Measurements from ENCODE around the gene ME3. TPM values are rescaled to one million over a fixed set of nuclear protein-coding genes. Genes with fewer than 3 reads are reported as not detected.

The ME3 gene
- polyA plus RNA-seq, 2 of the 4 experiments (the other 2 are of a cell fraction), result 19.7 to 22.3 TPM

DNA sequence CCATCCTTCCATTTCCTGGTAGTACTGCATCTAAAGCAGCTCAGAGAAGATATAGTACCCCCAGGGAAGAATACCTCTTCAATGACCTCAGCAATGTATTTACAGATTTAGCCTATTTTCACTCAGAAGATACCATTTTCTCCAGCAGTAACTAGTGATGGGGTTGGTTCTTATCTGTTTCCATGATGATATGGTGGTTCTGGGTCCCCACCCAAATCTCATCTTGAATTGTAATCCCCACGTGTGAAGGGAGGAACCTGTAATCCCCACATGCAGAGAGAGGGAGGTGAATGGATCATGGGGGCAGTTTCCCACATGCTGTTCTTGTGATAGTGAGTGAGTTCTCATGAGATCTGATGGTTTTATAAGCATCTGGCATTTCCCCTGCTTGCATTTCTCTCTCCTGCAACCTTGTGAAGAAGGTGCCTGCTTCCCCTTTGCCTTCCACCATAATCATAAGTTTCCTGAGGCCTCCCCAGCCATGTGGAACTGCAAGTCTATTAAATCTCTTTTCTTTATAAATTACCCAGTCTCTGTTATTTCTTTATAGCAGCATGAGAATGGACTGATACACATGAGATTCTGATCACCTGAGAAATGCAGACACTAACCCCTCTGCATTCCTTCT is 158.6 kb downstream of the ME3 start:
- DNase-seq (ENCODE audit: low read depth in 1 of 2, low spot score in 1 of 2), result no peak
- 90% methylated on average over 1 of the region's 1 CpG for WGBS (ENCODE audit: missing lambda C conversion rate)
- Histone ChIP-seq H3K9me3 (peaks cover 19% of the 10 kb centered on the region), H3K4me1 (peaks cover 70% of the 10 kb centered on the region), H3K4me3 (no peak overlapping the region), H3K4me2 (no peak overlapping the region), H3K27ac (peak overlapping the region; percentile 9 to 31; a peak in 2 of 6 replicates)
- ATAC-seq, result no peak
- CTCF ChIA-PET, result interaction anchor here (1.2 kb wide), 1 partner anchor 30 kb away, joined by 3 read pairs; no protein-coding TSS in a partner anchor
- POLR2A ChIA-PET, result no interaction called here
- no peak for TF ChIP-seq HOXB13 (CRISPR knock-in tag; IDR thresholded peaks at IDR 0.05; ENCODE audit: low read depth)
- TF ChIP-seq SMC3 (IDR thresholded peaks at IDR 0.05), result no peak
- TF ChIP-seq ZSCAN20 (CRISPR knock-in tag; IDR thresholded peaks at IDR 0.05), result no peak
- TF ChIP-seq, protein P1, sequence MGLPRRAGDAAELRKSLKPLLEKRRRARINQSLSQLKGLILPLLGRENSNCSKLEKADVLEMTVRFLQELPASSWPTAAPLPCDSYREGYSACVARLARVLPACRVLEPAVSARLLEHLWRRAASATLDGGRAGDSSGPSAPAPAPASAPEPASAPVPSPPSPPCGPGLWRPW (IDR thresholded peaks at IDR 0.05), result no peak
- TF ChIP-seq, protein P2, sequence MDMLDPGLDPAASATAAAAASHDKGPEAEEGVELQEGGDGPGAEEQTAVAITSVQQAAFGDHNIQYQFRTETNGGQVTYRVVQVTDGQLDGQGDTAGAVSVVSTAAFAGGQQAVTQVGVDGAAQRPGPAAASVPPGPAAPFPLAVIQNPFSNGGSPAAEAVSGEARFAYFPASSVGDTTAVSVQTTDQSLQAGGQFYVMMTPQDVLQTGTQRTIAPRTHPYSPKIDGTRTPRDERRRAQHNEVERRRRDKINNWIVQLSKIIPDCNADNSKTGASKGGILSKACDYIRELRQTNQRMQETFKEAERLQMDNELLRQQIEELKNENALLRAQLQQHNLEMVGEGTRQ (IDR thresholded peaks at IDR 0.05), result no peak
- no peak for TF ChIP-seq HEYL (CRISPR knock-in tag; IDR thresholded peaks at IDR 0.05)
- no peak for TF ChIP-seq ZC3H11A (IDR thresholded peaks at IDR 0.05)
- TF ChIP-seq ESRRA (IDR thresholded peaks at IDR 0.05; ENCODE audit: borderline replicate concordance, low read length), result no peak
- TF ChIP-seq POLR2AphosphoS2 (conservative IDR thresholded peaks at IDR 0.05; ENCODE audit: low read length), result no peak
- no peak for TF ChIP-seq FOXS1 (CRISPR knock-in tag; IDR thresholded peaks at IDR 0.05)
- TF ChIP-seq CHD2 (IDR thresholded peaks at IDR 0.05; ENCODE audit: low read length, partially characterized antibody), result no peak
- no peak for TF ChIP-seq RFX5 (IDR thresholded peaks at IDR 0.05)
- no peak for TF ChIP-seq NR3C1 (IDR thresholded peaks at IDR 0.05)
- no peak for TF ChIP-seq KDM1A (IDR thresholded peaks at IDR 0.05; ENCODE audit: low read depth)
- no peak for FAIRE-seq

DNA sequence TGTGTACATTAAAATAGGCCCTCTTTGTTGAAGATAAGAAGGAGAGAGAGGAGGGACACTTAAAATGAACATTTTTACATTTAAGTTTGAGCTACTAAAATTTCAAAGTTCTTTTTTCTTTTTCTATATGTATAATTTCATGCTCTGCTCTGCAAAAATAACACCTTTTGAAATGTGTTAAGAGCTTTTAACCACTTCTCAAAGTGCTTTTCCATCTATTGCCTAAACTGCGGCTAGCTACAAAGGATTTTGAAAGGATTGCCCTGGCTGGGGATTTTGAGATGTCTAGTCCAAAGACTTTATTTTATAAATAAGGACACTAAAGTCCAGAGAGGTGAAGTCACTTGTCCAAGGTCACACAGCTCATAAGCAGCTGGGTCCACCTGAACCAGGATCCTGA is 159.3 kb downstream of the ME3 start:
- ChIA-PET CTCF (interaction anchor here (1.2 kb wide), 2 partner anchors 8 to 29 kb away, joined by 3 to 4 read pairs; no protein-coding TSS in a partner anchor), POLR2A (interaction anchor here (0.6 kb wide), 1 partner anchor 32 kb away, joined by 3 read pairs; no protein-coding TSS in a partner anchor)
- no peak for FAIRE-seq
- Histone ChIP-seq H3K4me1 (peaks cover 69% of the 10 kb centered on the region), H3K4me2 (no peak overlapping the region), H3K9me3 (peaks cover 19% of the 10 kb centered on the region), H3K27ac (no peak overlapping the region), H3K4me3 (no peak overlapping the region)
- 97% methylated on average over 1 of the region's 1 CpG for WGBS (ENCODE audit: missing lambda C conversion rate)
- no peak for ATAC-seq
- TF ChIP-seq RFX5 (IDR thresholded peaks at IDR 0.05), result no peak
- TF ChIP-seq, protein P3, sequence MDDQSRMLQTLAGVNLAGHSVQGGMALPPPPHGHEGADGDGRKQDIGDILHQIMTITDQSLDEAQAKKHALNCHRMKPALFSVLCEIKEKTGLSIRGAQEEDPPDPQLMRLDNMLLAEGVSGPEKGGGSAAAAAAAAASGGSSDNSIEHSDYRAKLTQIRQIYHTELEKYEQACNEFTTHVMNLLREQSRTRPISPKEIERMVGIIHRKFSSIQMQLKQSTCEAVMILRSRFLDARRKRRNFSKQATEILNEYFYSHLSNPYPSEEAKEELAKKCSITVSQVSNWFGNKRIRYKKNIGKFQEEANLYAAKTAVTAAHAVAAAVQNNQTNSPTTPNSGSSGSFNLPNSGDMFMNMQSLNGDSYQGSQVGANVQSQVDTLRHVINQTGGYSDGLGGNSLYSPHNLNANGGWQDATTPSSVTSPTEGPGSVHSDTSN (IDR thresholded peaks at IDR 0.05), result no peak
- TF ChIP-seq, protein P4, sequence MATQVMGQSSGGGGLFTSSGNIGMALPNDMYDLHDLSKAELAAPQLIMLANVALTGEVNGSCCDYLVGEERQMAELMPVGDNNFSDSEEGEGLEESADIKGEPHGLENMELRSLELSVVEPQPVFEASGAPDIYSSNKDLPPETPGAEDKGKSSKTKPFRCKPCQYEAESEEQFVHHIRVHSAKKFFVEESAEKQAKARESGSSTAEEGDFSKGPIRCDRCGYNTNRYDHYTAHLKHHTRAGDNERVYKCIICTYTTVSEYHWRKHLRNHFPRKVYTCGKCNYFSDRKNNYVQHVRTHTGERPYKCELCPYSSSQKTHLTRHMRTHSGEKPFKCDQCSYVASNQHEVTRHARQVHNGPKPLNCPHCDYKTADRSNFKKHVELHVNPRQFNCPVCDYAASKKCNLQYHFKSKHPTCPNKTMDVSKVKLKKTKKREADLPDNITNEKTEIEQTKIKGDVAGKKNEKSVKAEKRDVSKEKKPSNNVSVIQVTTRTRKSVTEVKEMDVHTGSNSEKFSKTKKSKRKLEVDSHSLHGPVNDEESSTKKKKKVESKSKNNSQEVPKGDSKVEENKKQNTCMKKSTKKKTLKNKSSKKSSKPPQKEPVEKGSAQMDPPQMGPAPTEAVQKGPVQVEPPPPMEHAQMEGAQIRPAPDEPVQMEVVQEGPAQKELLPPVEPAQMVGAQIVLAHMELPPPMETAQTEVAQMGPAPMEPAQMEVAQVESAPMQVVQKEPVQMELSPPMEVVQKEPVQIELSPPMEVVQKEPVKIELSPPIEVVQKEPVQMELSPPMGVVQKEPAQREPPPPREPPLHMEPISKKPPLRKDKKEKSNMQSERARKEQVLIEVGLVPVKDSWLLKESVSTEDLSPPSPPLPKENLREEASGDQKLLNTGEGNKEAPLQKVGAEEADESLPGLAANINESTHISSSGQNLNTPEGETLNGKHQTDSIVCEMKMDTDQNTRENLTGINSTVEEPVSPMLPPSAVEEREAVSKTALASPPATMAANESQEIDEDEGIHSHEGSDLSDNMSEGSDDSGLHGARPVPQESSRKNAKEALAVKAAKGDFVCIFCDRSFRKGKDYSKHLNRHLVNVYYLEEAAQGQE (IDR thresholded peaks at IDR 0.05), result no peak
- TF ChIP-seq SREBF2 (IDR thresholded peaks at IDR 0.05), result no peak
- TF ChIP-seq EP300 (IDR thresholded peaks at IDR 0.05), result no peak
- no peak for TF ChIP-seq MAZ (IDR thresholded peaks at IDR 0.05; ENCODE audit: borderline replicate concordance, low read depth, low read length)
- TF ChIP-seq HOXA7 (CRISPR knock-in tag; IDR thresholded peaks at IDR 0.05), result no peak
- no peak for TF ChIP-seq BHLHE40 (IDR thresholded peaks at IDR 0.05; ENCODE audit: low read depth, low read length)
- no peak for TF ChIP-seq ZC3H11A (IDR thresholded peaks at IDR 0.05)
- TF ChIP-seq, protein P2 (IDR thresholded peaks at IDR 0.05), result no peak
- TF ChIP-seq RAD21 (conservative IDR thresholded peaks at IDR 0.05 in 1 of 2, IDR thresholded peaks at IDR 0.05 in 1 of 2), result no peak
- TF ChIP-seq NR3C1 (IDR thresholded peaks at IDR 0.05), result no peak
- no peak for TF ChIP-seq HEYL (CRISPR knock-in tag; IDR thresholded peaks at IDR 0.05)
- TF ChIP-seq ESRRA (IDR thresholded peaks at IDR 0.05; ENCODE audit: borderline replicate concordance, low read length), result no peak
- no peak for TF ChIP-seq POLR2A (IDR thresholded peaks at IDR 0.05; ENCODE audit: low read length)
- TF ChIP-seq KDM1A (IDR thresholded peaks at IDR 0.05; ENCODE audit: low read depth), result no peak
- TF ChIP-seq, protein P5, sequence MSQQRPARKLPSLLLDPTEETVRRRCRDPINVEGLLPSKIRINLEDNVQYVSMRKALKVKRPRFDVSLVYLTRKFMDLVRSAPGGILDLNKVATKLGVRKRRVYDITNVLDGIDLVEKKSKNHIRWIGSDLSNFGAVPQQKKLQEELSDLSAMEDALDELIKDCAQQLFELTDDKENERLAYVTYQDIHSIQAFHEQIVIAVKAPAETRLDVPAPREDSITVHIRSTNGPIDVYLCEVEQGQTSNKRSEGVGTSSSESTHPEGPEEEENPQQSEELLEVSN (IDR thresholded peaks at IDR 0.05; ENCODE audit: borderline replicate concordance, low read depth), result no peak
- DNase-seq (ENCODE audit: low read depth in 1 of 2, low spot score in 1 of 2), result no peak

Data from A549 (cell line).